Measurements from ENCODE around the gene CDC20. TPM values are rescaled to one million over a fixed set of nuclear protein-coding genes. Genes with fewer than 3 reads are reported as not detected.

The CDC20 gene
- total and polyA plus RNA-seq, 10 of the 15 experiments (the other 5 are each of a cell fraction or from before 2014, with no cell fraction given): 36.3 to 347 (median 150) TPM

DNA sequence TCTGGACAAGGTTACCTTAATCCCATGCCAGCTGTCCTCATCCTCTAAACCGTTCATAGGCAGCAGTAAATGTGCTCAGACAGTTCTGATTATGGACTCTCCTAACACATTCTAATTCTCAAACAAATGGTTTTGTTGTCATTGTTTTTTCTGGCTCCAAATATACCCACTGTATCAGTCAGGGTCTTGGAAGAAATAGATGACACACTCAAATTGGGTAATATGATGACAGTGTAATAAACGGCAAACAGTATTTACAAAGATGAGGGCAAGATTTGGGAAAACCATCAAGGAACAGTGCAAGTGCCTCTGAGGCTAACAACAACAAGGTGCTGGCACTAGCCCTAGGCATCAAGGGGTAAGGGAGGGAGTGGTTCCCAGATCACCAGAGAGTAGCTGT is 4.3 kb upstream of the CDC20 start:
- no peak for DNase-seq (ENCODE audit: low read depth, low spot score)
- Histone ChIP-seq H3K4me1 (ENCODE audit: control insufficient read depth, insufficient read depth, low read length) (no peaks in the 10 kb centered on the region), H2AFZ (ENCODE audit: control insufficient read depth, low read depth, low read length) (no peak overlapping the region), H4K20me1 (ENCODE audit: control insufficient read depth, insufficient read depth) (no peaks in the 10 kb centered on the region), H3K27me3 (replicated peaks in 1 of 2; ENCODE audit: control insufficient read depth in 2 of 2, insufficient read depth in 2 of 2, low read length in 1 of 2) (no peaks in the 10 kb centered on the region), H3K79me2 (ENCODE audit: control insufficient read depth, insufficient read depth, low read length) (peaks cover 12% of the 10 kb centered on the region), H3K27ac (ENCODE audit: control insufficient read depth, insufficient read depth) (no peak overlapping the region), H3K9me3 (replicated peaks; ENCODE audit: control insufficient read depth, insufficient read depth, low read length) (no peaks in the 10 kb centered on the region), H3K36me3 (ENCODE audit: control insufficient read depth in 2 of 2, insufficient read depth in 2 of 2, low read length in 1 of 2) (no peaks in the 10 kb centered on the region), H3K9ac (ENCODE audit: control insufficient read depth, insufficient read depth, low read length) (no peak overlapping the region), H3K4me3 (no peak overlapping the region), H3K4me2 (ENCODE audit: control insufficient read depth, insufficient read depth) (no peak overlapping the region)
- FAIRE-seq: no peak
- 46% methylated on average over 2 of the region's 2 CpGs for WGBS (ENCODE audit: insufficient coverage, insufficient replicate concordance, low lambda C conversion rate, missing lambda C conversion rate)
- ChIA-PET CTCF (interaction anchor here (1.1 to 1.6 kb wide), 5 partner anchors 10 to 127 kb away, joined by 3 to 5 read pairs (median 3); no protein-coding TSS in a partner anchor), POLR2A (no interaction called here), SMC1A (ENCODE audit: uncharacterized antibody, unreplicated experiment) (interaction anchor here (1.1 to 2.4 kb wide), 2 partner anchors 115 to 128 kb away, joined by 4 to 11 read pairs; no protein-coding TSS in a partner anchor), RAD21 (ENCODE audit: unreplicated experiment) (interaction anchor here (2.2 kb wide), 1 partner anchor 115 kb away, joined by 6 read pairs; no protein-coding TSS in a partner anchor)
- intact Hi-C loops (cut with micrococcal nuclease; ENCODE audit: unreplicated experiment): no loop called here
- BruUV-seq (replicated peaks): no TSS peak
- TF ChIP-seq SREBF2 (IDR thresholded peaks at IDR 0.05; ENCODE audit: low read length) (no peak), IKZF1 (conservative IDR thresholded peaks at IDR 0.05) (no peak), STAT1 (conservative IDR thresholded peaks at IDR 0.05) (no peak), SPI1 (IDR thresholded peaks at IDR 0.05; ENCODE audit: borderline replicate concordance, insufficient read depth, low read depth, low read length) (no peak), FOXK2 (IDR thresholded peaks at IDR 0.05) (no peak), TCF3 (IDR thresholded peaks at IDR 0.05; ENCODE audit: borderline replicate concordance, insufficient read depth, low read depth, low read length) (no peak), WRNIP1 (IDR thresholded peaks at IDR 0.05; ENCODE audit: borderline replicate concordance, low read depth, low read length) (no peak), JUNB (IDR thresholded peaks at IDR 0.05) (no peak), CEBPB (IDR thresholded peaks at IDR 0.05; ENCODE audit: borderline replicate concordance in 1 of 2, low read depth in 2 of 2, low read length in 2 of 2) (no peak)
- TF ChIP-seq, protein P1, sequence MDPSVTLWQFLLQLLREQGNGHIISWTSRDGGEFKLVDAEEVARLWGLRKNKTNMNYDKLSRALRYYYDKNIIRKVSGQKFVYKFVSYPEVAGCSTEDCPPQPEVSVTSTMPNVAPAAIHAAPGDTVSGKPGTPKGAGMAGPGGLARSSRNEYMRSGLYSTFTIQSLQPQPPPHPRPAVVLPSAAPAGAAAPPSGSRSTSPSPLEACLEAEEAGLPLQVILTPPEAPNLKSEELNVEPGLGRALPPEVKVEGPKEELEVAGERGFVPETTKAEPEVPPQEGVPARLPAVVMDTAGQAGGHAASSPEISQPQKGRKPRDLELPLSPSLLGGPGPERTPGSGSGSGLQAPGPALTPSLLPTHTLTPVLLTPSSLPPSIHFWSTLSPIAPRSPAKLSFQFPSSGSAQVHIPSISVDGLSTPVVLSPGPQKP (IDR thresholded peaks at IDR 0.05; ENCODE audit: low read depth, low read length): no peak
- TF ChIP-seq, protein P2, sequence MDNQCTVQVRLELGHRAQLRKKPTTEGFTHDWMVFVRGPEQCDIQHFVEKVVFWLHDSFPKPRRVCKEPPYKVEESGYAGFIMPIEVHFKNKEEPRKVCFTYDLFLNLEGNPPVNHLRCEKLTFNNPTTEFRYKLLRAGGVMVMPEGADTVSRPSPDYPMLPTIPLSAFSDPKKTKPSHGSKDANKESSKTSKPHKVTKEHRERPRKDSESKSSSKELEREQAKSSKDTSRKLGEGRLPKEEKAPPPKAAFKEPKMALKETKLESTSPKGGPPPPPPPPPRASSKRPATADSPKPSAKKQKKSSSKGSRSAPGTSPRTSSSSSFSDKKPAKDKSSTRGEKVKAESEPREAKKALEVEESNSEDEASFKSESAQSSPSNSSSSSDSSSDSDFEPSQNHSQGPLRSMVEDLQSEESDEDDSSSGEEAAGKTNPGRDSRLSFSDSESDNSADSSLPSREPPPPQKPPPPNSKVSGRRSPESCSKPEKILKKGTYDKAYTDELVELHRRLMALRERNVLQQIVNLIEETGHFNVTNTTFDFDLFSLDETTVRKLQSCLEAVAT (IDR thresholded peaks at IDR 0.05): no peak
- TF ChIP-seq, protein P3, sequence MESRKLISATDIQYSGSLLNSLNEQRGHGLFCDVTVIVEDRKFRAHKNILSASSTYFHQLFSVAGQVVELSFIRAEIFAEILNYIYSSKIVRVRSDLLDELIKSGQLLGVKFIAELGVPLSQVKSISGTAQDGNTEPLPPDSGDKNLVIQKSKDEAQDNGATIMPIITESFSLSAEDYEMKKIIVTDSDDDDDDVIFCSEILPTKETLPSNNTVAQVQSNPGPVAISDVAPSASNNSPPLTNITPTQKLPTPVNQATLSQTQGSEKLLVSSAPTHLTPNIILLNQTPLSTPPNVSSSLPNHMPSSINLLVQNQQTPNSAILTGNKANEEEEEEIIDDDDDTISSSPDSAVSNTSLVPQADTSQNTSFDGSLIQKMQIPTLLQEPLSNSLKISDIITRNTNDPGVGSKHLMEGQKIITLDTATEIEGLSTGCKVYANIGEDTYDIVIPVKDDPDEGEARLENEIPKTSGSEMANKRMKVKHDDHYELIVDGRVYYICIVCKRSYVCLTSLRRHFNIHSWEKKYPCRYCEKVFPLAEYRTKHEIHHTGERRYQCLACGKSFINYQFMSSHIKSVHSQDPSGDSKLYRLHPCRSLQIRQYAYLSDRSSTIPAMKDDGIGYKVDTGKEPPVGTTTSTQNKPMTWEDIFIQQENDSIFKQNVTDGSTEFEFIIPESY (IDR thresholded peaks at IDR 0.05): no peak
- in situ Hi-C loops (cut with MboI): no loop called here
- ATAC-seq: no peak

All from GM12878 (cell line).